ENCODE measurements around the gene ZNF558.

Gene ZNF558

DNA sequence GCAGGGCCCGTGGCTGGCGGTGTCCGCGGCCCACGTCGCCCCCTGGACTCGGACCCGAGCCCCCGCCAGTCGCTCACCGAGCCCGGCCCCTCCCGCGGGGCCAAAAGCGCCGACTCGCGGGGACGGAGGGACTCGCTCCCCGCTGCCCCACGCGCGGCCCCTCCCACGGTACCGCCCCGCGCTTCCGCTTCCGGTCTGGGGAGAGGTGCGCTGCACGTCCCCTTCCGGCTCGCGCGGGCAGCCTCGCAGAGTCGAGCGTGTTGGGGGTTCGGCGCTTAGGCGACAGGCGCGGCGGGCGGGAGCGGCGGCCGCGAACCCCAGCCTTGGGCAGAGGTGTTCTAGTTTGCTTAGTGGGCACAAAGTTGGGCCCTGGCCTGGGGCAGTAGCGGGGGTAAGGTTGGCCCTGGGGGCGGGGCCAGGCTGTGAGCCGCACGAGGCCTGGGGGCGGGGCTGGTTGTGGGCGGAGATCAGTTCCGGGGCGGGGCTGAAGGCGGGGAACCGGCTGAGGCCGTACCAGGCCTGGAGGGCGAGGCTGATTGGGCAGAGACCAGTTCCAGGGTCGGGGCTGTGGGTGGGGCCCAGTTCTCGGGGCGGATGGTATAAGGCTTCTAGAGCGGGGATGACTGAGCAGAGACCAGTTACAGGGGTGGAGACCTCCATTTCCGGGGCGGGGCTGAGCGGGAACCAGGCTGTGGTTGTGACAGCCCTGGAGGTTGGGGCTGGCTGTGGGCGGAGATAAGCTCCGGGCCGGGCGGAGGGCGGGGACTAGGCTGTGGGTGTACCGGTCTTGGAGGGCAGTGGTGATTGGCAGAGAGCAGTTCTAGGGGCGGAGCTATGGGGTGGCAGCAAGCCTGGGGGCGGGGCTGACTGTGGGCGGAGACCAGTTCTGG is at the start of gene ZNF558, which contains the start of gene MBD3L1:
ZNF558 (minus strand) TSS at position 173 of the 890 bp plus-strand sequence. CDS start 9,645 bp downstream, outside the sequence.
MBD3L1 (plus strand) TSS at position 246 of the 890 bp plus-strand sequence. CDS start 10,302 bp downstream, outside the sequence.
- peak; percentile 100 for DNase-seq

DNA sequence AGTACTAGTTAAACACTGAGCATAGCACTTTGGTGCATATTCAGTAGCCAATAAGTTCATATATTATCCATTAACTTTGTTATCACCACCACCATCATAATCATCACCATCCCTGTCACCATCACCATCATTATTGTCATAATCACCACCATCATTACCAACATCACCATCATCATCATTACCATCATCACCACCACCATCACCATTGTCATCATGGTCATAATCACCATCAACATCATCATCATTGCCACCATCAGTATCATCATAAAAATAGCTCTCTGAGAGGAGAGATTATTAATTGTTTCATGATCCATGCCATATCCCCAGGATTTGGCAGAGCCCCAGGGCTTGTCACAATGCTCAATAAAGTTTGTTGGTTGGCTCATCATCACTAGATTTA is 49.4 kb upstream of the ZNF558 start:
- no peak for DNase-seq

DNA sequence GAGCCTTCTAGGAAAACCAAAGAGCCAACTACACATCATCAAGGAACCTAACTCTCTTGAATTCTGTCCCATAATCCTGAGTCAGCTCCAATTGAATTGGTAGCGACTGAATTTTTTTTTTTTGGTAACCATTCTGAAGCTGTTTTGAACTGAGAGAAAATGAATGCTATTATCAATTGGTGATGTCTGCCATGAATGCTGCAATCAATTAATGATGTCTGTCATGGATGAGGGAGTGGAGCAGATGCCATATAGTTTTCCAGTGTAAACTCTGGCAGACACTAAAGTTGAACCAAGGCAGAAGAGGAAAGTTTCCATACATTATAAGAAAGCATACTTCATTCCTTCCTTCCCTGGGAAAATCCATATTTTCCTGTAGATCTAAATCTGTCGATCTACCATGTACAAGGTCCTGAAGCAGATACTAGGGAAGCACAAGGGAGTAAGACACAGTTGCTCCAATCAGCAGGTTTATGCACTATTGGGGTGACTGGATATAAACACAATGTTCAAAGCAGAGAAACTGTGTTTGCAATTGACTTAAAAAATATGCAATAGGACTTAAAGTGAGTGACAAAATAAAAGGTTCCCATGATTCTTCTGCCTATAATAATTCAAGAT is 48.9 kb upstream of the ZNF558 start:
- DNase-seq = no peak

DNA sequence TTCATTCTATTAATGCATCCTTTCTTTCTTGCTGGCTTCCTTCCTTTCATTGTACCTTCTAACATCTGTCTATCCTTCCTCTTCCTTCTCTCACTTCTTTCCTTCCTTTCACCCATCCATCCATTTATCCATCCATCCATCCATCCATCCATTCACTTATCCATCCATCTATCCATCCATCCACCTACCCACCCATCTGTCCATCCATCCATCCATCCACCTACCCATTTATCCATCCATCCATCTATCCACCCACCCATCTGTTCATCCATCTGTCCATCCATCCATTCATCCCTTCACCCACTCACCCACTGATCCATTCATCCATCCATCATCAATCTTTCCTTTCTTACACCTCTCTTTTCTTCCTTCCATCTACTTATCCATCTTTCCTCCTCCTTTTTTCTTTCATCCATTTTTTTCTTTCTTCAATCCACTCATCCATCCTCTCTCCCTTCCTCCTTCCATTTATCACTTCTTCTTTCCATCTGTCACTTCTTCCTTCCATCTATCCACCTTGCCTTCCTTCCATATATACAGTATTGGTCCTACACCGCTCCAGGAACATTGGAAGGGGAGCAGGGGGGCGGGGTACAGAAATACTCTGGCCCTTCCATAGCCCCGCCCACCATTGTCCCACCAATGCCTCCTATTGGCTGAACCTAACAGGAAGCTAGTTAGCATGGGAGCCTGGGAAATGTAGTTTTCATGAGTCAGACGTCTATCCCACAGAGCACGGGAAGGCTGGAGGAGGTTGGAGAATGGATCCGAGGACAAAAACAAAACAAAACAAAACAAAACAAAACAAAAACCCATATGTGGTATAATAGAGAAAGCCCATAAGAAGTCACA is 46.0 kb upstream of the ZNF558 start:
- no peak for DNase-seq

DNA sequence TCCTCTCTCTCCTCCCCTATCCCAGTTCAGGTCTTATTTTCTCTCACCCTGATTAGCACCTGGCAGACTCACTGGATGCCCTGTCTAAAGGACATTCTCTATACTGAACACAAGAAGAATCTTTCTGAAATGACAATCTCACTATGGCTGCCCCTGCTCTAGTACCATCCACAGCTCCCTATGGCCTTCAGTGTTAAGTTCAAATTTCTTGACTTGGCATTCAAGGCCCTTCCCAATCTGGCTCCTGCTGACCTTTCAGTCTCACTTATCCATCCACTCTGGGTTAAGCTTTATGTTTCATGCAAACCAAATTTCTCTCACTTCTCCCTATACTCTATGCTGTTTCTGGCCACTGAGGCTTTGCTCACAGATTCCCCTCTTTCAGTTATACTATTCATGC is 34.2 kb upstream of the ZNF558 start:
- no peak for DNase-seq

DNA sequence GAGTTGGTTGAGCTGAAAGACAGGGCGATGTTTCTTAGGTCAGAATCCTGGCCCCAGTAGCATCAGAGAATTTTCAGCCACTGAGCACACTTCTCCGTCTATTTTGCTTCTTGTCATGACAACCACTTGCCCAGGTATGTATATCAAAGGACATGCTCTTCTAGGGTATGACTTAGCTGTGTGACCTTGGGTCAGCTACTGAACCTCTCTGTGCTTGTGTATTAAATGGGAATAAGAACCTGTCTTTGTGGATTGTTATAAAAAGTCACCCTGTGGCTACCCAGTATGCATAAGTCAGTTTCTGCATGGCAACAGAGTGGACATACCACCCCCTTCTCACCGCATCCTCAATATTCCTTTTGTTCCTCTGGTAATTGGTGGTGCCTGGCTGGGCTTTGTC is 26.2 kb upstream of the ZNF558 start:
- DNase-seq = no peak

DNA sequence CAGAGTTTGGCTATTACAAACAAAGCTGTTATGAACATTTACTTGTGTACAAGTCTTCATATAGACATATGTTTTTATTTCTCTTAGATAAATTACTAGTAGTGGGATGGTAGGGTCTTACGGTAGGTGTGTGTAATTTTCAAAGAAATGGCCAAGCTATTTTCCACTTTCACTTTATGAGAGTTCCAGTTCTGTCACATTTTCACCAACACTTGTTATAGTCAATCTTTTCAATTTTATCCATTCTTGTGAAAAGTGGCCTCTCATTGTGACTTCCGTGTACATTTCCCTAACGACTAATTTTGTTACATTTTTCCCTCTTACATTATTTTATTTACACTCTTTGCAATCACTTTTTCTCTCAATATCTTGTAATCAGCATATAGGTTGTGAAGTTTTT is 18.4 kb upstream of the ZNF558 start:
- DNase-seq = no peak

DNA sequence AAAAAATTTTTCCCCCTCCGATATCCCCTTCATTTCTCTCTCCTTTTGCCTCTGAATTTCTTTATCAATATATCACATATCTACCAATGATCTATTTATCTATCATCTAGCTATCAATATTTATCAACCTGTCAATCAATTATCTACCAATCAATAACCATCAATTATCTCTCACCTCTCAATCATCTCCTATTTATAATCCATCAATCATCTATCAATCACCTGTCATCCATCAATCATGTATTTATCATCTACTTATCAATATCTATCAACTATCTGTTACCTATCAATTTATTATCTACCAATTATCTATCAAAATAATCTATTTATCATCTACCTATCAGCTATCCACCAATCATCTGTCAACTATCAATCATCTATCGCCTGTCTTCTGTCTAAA is 17.1 kb upstream of the ZNF558 start:
- no peak for DNase-seq

DNA sequence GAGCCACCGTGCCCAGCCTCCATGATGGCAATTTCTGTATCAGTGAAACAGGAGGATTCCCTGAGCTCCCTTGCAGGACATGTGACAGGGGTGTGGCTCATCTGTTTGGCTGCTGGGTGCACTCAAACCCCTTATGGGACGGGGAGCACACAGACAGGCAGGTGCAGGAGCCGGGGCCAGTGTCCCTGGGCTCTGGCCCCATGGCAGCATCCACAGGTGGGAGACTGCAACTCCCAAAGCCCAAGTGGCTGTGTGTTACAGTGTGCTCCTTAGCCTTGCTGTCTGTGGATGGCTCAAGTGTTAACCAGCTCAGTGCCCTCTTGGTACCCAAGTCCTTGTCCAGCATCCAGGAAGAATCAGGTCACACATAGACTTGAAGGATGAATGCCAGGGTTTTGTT is 14.7 kb upstream of the ZNF558 start:
- DNase-seq = no peak

DNA sequence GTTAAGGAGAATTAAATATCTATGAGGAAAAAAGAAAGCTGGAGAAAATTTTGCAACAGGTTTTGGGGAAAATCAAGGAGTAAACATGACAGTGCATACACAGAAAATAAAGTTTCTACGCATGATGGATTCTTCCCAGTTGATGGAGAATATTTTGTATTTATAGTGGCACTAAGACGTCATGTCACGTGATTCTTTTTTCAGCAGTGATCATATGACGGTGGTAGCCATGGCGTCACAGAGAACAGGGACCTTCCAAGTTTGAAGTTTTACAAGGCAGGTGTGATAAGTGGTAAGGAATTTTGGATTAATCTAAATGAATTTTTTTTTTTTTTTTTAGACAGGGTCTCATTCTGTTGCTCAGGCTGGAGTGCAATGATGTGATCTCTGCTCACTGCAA is 8.6 kb upstream of the ZNF558 start:
- no peak for DNase-seq

DNA sequence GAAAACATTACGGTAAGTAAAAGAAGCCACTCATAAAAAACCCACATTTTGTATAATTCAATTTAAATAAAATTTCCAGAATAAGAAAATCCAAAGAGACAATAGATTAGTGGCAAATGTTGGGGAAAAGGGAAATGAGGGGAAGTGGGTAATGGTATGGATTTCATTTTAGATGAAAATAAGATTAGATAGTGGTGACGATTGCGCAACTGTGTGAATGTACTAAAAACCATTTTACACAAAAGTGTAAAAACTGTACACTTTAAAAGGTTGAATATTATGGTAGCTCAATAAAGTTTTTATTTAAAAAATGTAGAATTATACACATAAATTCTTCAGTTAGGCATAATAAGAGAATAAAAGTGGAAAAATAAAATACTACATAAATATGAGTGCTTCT is 3.8 kb upstream of the ZNF558 start:
- DNase-seq = no peak

DNA sequence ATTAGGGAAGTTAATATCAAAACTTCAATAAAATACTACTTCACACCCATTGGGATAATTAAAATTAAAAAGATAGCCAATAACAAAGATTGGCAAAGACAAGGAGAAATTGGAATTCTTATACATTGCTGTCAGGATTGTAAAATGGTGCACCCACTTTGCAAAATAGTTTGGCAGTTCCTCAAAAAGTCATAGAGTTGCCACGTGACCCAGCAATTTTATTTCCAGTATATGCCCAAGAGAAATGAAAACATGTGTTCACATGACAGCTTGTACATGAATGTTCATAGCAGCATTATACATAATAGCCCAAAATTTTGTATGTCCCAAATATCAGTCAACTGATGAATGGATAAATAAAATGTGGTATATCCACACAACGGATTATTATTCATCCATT is 3.3 kb upstream of the ZNF558 start:
- no peak for DNase-seq

DNA sequence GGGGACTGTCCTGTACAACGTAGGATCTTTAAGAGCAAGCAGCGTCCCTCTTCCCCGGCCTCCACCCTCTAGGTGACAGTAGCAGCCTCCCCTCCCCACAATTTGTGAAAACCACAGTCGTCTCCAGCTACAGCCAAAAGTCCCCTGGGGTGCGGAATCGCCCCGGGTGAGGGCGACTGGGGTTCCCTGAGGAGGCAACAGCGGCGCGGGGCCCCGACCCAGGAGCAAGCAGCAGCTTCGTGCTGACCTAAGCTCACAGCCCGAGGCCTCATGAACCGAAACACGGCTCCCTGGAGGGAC is 322 bp downstream of the ZNF558 start:
- DNase-seq = no peak

DNA sequence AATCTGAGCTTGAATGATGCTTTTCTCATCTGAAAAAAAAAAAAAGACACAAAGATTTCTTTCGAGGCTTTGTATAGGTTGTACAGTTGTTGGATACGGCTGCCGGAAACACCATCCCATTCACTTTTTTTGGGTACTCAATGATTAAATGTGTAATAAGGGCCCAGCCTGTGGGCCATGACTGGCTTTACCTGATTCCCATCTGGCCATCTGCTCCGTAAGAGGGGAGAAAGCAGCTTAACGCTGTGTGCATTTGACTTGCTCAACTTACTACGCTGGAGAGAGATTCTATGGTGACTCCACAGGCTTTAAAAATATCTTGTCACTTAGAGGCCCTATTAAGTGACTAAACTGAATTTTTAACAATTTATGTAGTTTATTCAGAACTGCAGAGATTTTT is 731 bp downstream of the ZNF558 start:
- DNase-seq = no peak

DNA sequence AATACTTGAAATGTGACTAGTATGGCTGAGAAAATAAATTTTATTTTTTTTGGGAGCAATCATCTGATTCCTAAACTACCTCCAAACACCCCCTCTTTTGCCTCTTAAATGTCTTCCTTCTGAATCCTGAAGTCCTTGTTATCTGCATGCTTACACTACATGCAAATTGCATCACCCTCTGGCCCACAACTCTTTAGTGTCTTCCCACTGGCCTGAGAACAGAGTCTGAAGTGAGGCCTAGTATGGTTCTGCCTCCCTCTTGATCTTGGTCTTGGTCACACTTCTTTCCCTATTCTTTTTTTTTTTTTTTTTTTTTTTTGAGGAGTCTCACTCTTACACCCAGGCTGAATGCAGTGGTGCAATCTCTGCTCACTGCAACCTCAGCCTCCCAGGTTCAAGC is 4.8 kb downstream of the ZNF558 start:
- DNase-seq = no peak

DNA sequence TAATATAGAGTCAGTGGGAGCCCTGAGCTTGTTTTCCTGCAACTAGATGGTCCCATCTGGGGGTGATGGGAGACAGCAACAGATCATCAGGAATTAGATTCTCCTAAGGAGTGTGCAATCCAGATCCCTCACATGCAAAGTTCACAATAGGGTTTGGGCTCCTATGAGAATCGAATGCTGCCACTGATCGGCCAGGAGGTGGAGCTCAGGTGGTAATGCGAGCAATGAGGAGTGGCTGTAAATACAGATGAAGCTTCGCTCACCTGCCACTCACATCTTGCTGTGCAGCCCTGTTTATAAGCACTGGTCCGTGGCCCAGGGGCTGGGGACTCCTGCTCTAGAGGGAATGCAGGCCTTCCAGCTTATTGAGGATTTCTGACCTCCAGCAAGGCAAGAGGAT is 5.7 kb downstream of the ZNF558 start:
- no peak for DNase-seq

DNA sequence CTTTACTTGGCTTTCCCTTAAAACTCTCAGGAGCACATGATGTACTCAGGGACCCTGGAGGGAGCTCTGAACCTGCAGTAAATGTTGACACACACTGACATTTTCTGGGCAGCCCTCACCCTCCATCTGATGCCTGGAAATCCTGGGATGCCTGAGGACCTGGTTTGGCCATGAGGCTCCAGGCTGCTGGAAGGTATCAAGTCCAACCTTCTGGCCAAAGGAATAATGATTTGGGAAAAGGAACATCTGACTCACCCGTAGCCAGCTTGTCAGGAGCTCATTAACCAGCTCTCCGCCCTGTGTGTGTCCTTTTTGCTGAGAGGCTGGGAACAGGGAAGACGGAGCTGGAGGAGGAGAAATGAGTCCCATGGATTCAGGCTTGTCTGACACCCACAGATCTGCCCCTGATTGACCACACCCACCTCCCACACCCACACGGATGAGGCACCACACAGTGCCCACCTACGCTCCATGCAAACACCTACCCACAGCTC is 10.3 kb downstream of the ZNF558 start:
- no peak for DNase-seq

DNA sequence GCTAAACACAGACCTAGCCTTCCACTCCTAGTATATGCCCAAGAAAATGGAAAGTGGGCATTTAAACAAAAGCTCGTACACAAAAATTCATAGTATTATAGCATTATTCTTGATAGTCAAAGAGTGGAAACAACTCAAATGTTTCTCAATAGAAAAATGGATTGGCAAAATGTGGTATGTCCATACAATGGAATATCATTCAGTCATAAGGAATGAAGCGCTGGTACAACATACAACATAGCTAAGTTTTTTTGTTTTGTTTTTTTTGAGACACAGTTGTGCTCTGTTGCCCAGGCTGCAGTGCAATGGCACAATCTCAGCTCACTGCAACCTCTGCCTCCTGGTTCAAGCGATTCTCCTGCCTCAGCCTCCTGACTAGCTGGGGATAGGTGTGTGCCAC is 11.9 kb downstream of the ZNF558 start:
- DNase-seq = no peak

DNA sequence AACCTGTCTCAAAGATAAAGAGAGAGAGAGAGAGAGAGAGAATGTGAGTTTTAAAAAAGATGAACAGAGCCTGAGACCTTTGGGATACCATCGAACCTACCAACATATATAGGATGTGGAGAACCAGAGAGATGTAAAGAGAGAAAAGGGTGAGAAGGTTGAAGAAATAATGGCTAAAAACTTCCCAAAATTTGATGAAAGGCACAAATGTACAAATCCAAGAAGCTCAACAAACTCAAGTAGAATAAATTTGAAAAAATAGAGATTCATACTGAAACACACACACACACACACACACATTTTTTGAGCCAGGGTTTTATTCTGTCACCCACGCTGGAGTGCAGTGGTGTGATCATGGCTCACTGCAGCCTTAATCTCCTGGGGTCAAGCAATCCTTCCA is 16.3 kb downstream of the ZNF558 start:
- no peak for DNase-seq

DNA sequence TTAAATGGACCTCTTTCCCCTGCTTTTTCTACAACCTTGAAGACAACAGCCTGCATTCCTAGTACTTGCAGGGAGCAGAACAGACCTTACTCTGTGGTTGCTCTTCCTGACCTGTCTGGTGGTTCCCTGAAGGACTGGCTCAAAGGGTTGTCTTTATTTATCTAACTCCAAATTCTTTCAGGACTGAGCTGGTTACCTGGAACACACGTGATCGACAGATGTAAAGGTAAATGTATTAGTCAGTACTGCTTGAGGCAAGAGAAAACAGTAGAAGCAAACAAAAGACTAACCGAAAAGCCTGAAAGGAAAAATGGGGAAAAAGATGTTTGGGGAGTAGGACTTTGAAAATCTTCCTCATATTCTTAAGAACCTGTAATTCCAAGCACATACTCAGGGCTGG is 17.9 kb downstream of the ZNF558 start:
- DNase-seq = no peak

DNA sequence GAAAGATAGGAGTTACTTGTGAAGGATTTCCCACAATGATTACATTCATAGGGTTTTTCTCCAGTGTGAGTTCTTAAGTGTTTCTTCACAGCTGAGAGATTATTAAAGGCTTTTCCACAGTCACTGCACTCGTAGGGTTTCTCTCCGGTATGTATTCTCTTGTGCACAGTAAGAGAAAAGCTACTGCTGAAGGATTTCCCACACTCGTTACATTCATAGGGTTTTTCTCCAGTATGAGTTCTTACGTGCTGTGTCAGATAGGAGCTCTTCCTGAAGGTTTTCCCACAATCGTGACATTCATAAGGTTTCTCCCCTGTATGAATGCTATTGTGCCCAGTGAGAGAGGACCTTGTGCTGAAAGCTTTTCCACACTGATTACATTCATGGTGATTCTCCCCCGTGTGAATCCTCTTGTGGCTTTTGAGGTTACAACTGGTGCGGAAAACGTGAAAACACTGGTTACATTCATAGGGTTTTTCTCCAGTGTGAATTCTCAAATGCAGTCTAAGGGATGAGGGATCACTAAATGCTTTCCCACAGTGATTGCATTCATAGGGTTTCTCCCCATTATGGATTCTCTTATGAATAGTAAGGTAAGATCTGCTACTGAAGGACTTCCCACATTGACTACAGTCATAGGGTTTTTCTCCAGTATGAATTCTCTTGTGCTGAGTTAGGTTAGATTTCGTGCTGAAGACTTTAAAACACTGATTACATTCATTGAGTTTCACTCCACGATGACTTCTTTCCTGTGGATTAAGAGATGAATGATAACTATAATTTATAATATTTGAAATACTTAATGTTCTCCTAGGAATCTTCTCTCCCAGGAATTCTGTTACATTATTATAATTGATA is 20.6 kb downstream of the ZNF558 start:
- DNase-seq = no peak

DNA sequence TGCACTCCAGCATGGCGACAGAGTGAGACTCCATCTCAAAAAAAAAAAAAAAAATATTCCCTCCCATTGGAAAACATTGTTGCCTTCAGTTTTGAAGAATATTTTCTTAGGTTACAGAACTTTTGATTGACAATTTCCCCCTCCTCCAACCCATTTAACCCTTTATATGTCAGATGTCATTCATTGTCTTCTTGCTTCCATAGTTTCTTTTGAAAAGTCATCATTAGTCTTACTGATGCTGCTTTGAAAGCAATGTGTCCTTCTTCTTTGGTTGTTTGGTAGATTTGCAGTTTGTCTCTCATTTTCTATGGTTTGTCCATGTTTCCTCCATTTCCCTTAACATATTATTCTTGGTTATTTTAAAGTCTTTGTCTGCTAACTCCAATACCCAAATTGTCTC is 25.4 kb downstream of the ZNF558 start:
- DNase-seq = no peak

DNA sequence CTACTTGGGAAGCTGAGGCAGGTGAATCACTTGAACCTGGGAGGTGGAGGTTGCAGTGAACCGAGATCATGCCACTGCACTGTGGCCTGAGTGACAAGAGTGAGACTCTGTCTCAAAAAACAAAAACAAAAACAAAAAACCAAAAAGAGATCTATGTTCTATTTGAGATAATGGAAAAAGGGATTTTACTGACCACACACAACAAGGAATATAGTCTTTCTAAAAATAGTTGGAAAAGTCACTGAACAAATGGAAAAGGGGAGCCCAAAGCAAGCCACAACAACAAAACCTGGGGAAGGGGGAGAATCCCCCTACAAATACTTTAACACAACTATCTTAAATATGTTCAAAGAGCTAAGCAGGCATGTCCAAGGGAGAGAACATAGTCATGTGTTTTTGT is 37.3 kb downstream of the ZNF558 start:
- no peak for DNase-seq
